ENCODE data around the gene PHGDH. TPM values are rescaled to one million over a fixed set of nuclear protein-coding genes. Genes with fewer than 3 reads are reported as not detected.

Gene PHGDH
- polyA plus RNA-seq, 1 donor (not counting 4 experiments of a cell fraction or from before 2014, with no cell fraction given) = 40.3 TPM

DNA sequence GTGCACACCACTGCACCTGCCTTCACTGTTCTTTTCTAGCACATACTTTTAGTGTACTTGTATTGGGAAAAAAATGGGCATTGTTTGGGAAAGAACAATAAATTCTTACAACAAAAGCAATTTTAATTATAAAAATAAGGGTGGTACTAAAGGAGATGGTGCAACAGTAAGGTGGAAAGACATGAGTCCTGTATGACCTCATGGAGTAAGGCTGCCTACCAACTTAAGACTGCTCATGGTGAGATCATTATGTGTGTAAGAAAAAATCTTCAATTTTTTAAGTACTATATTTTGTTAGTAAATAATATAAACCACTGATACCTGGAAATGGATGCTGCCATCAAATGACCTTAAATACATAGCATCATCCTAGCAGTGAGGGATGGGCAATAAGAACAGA lies 29.6 kb upstream of the PHGDH start:
- Histone ChIP-seq H3K9me1 (ENCODE audit: control insufficient read depth, extremely low read depth, insufficient read depth, low read length) (peaks cover 4% of the 10 kb centered on the region), H3K4me2 (ENCODE audit: control insufficient read depth, extremely low read depth, insufficient read depth, low read depth, low read length) (no peak overlapping the region), H3K9me3 (ENCODE audit: control insufficient read depth, low read depth, low read length) (no peaks in the 10 kb centered on the region), H3K27me3 (ENCODE audit: control insufficient read depth, extremely low read depth, insufficient read depth, low read length) (no peaks in the 10 kb centered on the region), H3K4me3 (ENCODE audit: control insufficient read depth in 2 of 3, extremely low read depth in 1 of 3, insufficient read depth in 2 of 3, low read depth in 1 of 3, low read length in 3 of 3) (no peak overlapping the region), H3K36me3 (ENCODE audit: control insufficient read depth in 2 of 2, extremely low read depth in 1 of 2, insufficient read depth in 2 of 2, low read length in 2 of 2) (no peaks in the 10 kb centered on the region), H3K9ac (ENCODE audit: control insufficient read depth, extremely low read depth, insufficient read depth, low read length) (no peak overlapping the region), H3K79me2 (ENCODE audit: control insufficient read depth, insufficient read depth, low read length) (no peaks in the 10 kb centered on the region), H3K4me1 (ENCODE audit: control insufficient read depth, extremely low read depth, insufficient read depth, low read length) (peaks cover 27% of the 10 kb centered on the region), H2AFZ (ENCODE audit: control insufficient read depth, low read length) (no peak overlapping the region), H4K20me1 (ENCODE audit: control insufficient read depth, extremely low read depth, insufficient read depth, low read length) (no peaks in the 10 kb centered on the region), H3K27ac (ENCODE audit: control insufficient read depth, insufficient read depth, low read length) (no peak overlapping the region)
- no peak for TF ChIP-seq EZH2 (IDR thresholded peaks at IDR 0.05; ENCODE audit: low read length)
- TF ChIP-seq, protein P1, sequence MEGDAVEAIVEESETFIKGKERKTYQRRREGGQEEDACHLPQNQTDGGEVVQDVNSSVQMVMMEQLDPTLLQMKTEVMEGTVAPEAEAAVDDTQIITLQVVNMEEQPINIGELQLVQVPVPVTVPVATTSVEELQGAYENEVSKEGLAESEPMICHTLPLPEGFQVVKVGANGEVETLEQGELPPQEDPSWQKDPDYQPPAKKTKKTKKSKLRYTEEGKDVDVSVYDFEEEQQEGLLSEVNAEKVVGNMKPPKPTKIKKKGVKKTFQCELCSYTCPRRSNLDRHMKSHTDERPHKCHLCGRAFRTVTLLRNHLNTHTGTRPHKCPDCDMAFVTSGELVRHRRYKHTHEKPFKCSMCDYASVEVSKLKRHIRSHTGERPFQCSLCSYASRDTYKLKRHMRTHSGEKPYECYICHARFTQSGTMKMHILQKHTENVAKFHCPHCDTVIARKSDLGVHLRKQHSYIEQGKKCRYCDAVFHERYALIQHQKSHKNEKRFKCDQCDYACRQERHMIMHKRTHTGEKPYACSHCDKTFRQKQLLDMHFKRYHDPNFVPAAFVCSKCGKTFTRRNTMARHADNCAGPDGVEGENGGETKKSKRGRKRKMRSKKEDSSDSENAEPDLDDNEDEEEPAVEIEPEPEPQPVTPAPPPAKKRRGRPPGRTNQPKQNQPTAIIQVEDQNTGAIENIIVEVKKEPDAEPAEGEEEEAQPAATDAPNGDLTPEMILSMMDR (optimal IDR thresholded peaks at IDR 0.05 in 1 of 3, IDR thresholded peaks at IDR 0.05 in 1 of 3, conservative IDR thresholded peaks at IDR 0.05 in 1 of 3; ENCODE audit: extremely low read depth in 1 of 3, insufficient read depth in 2 of 3, low read length in 3 of 3) = no peak
- FAIRE-seq (no peak), DNase-seq (ENCODE audit: low read depth, low spot score) (no peak)
- dilution Hi-C loops (cut with MboI; ENCODE audit: extremely low pct_ligation_motif_present, low sequenced_read_pairs) = no loop called here

DNA sequence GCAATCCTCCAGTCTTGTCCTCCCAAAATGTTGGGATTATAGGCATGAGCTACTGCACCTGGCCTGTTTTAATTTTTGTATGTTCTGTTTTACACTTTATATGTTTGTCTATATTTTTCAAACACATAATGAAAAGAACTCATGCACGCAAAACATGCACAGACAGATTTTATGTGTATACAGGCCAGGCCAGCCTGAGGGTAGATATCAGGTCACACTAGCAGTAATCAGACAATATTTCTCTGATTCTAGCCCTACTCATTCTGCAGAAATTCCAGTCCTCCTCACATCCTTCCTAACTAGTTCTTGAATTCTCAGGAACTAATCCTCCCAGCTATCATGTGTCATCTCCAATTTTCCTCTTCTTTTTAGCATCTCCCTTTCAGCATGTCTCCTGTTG lies 27.8 kb upstream of the PHGDH start:
- H3K27me3 ChIP-seq (ENCODE audit: control insufficient read depth, extremely low read depth, insufficient read depth, low read length) = no peaks in the 10 kb centered on the region
- no peak overlapping the region for H3K9ac ChIP-seq (ENCODE audit: control insufficient read depth, extremely low read depth, insufficient read depth, low read length)
- dilution Hi-C loops (cut with MboI; ENCODE audit: extremely low pct_ligation_motif_present, low sequenced_read_pairs) = no loop called here
- no peak overlapping the region for H2AFZ ChIP-seq (ENCODE audit: control insufficient read depth, low read length)
- no peak for DNase-seq (ENCODE audit: low read depth, low spot score)
- no peak overlapping the region for H3K27ac ChIP-seq (ENCODE audit: control insufficient read depth, insufficient read depth, low read length)
- H3K36me3 ChIP-seq (ENCODE audit: control insufficient read depth in 2 of 2, extremely low read depth in 1 of 2, insufficient read depth in 2 of 2, low read length in 2 of 2) = no peaks in the 10 kb centered on the region
- peaks cover 40% of the 10 kb centered on the region for H3K4me1 ChIP-seq (ENCODE audit: control insufficient read depth, extremely low read depth, insufficient read depth, low read length)
- peaks cover 4% of the 10 kb centered on the region for H3K9me1 ChIP-seq (ENCODE audit: control insufficient read depth, extremely low read depth, insufficient read depth, low read length)
- H3K79me2 ChIP-seq (ENCODE audit: control insufficient read depth, insufficient read depth, low read length) = no peaks in the 10 kb centered on the region
- TF ChIP-seq, protein P1 (optimal IDR thresholded peaks at IDR 0.05 in 1 of 3, IDR thresholded peaks at IDR 0.05 in 1 of 3, conservative IDR thresholded peaks at IDR 0.05 in 1 of 3; ENCODE audit: extremely low read depth in 1 of 3, insufficient read depth in 2 of 3, low read length in 3 of 3) = no peak
- TF ChIP-seq EZH2 (IDR thresholded peaks at IDR 0.05; ENCODE audit: low read length) = no peak
- H3K4me2 ChIP-seq (ENCODE audit: control insufficient read depth, extremely low read depth, insufficient read depth, low read depth, low read length) = peak overlapping the region; percentile 46
- no peaks in the 10 kb centered on the region for H3K9me3 ChIP-seq (ENCODE audit: control insufficient read depth, low read depth, low read length)
- H4K20me1 ChIP-seq (ENCODE audit: control insufficient read depth, extremely low read depth, insufficient read depth, low read length) = no peaks in the 10 kb centered on the region
- no peak overlapping the region for H3K4me3 ChIP-seq (ENCODE audit: control insufficient read depth in 2 of 3, extremely low read depth in 1 of 3, insufficient read depth in 2 of 3, low read depth in 1 of 3, low read length in 3 of 3)
- FAIRE-seq = peak; percentile 71

All from keratinocyte (primary cell).